NOMO-1 treated with dmso at 0.1 percent for 144 hours (cell line): ENCODE results near the gene MTX2.
A peak's percentile ranks its signal among the peaks of the same experiment; 100 is the strongest.

Experiments used
- DNase-seq: peaks from one replicate; lab custom pipeline; 2025; ENCODE audit not compliant: unreplicated experiment; lab: John Stamatoyannopoulos, UW

The MTX2 gene

GRCh38 chr2:176269319-176270099 is at the start of gene MTX2:
TSS of gene MTX2 (plus strand) at chr2:176269442. CDS start at chr2:176269630, 188 bp downstream.
- peak; percentile 65 for DNase-seq

DNA sequence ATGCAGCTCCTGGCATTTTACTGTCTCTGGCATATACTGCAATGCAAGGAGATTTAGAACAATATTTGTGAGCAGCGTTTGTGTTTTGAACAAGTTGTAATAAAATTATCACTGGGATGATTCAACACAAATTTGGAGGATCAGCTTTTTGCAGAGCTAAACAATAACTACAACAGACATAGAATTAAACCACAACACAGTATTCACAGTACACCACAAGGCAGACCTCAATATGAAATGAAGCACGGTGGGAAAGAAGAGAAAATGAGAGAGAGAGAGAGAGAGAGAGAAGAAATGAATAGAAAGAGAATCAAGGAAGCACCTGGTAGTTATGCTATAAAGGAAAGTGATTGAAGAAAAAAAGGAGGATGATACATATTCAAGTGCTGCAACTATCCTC is 41.4 kb upstream of the MTX2 start:
- DNase-seq = no peak

GRCh38 chr2:176234156-176234555 is 35.1 kb upstream of the MTX2 start:
- DNase-seq = no peak

DNA sequence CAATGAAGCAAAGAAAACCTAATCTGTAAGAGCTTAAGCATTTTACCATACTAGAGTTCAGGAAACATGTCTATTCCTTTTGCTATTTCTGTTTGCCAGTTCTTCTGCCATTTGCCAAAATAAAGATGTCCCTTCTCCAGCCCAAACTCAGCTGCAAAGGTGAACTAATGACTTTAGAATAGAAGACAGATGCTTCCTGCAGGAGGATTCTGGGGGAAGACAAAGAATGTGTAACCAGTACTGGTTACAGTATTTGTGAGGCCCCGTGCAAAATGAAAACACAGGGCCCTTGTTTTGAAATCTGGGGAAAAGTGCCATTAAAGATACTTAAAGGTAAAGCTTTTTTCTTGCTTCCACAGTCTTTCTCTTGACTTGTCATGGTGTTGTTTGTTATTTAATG is 34.3 kb upstream of the MTX2 start:
- DNase-seq = no peak

DNA sequence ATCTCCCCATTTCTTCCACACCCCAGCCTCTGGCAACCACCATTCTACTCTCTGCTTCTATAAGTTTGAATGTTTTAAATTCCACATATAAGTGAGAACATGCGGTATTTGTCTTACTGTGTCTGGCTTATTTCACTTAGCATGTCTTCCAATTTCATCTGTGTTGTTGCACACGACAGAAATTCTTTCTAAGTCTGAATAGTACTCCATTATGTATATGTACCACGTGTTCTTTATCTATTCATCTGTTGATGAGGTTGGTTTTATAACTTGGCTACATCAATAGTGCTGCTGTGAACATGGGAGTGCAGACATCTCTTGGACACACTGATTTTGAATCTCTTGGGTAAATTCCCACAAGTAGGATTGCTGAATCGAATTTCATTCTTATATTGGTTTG is 31.8 kb upstream of the MTX2 start:
- no peak for DNase-seq

- DNase-seq = no peak
These were observed 30.2 kb upstream of the MTX2 start for GRCh38 chr2:176239031-176239430.

DNA sequence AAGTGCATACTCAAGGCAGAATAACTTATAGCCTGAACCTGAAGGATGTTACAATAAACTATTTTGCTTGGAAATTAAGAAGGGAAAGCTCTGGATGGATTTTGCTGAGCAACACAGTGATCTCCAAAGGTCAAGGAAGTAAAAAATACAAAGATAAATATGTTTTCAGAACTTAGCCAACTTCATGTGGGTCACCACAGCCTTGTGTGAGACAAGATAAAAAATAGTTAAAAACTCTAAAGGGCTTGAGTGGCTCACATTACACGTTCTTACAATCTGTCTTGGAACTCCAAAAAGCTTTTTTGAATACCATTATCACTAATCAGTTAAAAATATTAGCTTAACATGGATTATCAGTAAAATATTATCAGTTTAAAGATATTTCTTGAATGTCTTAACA is 28.9 kb upstream of the MTX2 start:
- DNase-seq = no peak

- no peak for DNase-seq
These were observed 27.0 kb upstream of the MTX2 start for GRCh38 chr2:176242276-176242675.

- no peak for DNase-seq
These were observed 22.9 kb upstream of the MTX2 start for GRCh38 chr2:176246331-176246730.

GRCh38 chr2:176247859-176248258 is 21.4 kb upstream of the MTX2 start:
- no peak for DNase-seq

- no peak for DNase-seq
These were observed 17.3 kb upstream of the MTX2 start for GRCh38 chr2:176251928-176252327.

DNA sequence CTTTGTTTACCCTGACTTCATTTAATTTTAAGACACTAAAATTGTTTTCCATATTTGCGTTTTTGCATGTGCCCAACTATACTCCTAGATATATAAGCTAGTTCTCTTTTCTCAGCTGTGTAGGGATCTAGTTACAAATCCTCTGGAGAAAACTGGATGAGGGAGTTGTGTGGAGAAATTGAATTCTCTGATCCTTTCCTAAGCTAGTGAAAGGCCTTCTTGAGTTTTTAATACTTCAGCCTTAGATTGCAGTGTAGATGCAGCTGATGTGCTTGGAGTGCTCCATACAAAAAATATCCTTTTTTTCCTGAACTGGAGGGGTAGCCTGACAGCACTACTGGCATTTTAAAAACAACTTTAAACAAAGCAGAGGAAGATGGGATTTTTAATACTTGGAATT is 8.6 kb upstream of the MTX2 start:
- no peak for DNase-seq

DNA sequence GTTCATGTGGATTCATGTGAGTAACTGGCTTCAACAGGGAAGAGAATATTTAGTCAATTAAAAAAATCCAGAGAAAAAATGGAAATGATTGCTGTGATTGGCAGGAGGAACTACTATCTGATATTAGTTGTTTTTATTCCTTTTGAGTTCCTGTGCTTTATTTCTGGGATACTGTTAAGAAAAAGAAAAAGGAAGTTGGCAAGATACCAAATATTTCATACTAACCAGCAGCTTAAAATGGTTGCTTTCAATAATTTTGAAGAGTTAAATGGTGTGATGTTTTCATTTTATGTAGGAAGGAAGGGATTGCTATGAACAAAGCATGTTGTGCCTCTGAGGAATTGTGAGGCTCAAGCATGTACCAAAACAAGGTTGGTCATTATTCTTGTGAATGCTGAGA is 8.1 kb upstream of the MTX2 start:
- DNase-seq = no peak

DNA sequence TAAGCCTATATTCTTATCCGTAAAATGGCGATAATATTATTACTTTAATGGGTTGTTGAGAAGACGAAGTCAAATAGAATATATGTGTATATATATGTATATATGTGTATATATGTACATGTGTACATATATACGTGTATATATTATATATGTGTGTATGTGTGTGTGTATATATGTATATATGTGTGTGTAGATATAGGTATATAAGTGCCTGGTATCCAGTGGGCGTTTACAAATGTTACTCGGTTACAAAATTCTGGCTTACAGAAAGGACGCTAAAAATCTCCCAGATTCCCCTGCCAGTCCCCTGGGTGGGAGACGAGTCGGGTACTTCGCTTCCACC is 295 bp upstream of the MTX2 start:
- no peak for DNase-seq

- DNase-seq = no peak
These were observed 983 bp downstream of the MTX2 start for GRCh38 chr2:176270100-176270750.

DNA sequence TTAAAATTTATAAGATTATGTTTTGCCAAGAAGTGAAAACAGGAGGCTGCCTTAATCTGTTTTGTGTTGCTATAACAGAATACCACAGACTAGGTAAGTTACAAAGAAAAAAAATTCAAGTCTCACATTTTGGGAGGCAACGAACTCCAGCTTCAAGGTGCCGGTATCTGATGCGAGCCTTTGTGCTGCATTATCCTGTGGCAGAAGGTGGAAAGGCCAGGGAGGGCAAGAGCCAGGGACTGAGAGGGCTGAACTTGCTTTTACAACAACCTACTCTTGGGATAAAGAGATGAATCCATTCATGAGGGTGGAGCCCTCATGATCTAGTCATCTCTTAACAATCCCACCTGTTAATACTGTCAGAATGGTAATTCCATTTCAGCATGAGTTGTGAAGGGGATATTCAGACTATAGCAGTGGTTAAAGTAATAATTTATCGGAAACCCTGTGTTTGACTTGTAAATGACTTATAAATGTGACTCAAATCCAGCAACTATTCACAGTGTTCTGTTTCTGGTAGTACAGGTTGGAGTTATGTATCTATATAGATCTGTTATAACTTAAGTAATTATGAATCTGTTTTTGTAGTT is 3.7 kb downstream of the MTX2 start:
- no peak for DNase-seq

DNA sequence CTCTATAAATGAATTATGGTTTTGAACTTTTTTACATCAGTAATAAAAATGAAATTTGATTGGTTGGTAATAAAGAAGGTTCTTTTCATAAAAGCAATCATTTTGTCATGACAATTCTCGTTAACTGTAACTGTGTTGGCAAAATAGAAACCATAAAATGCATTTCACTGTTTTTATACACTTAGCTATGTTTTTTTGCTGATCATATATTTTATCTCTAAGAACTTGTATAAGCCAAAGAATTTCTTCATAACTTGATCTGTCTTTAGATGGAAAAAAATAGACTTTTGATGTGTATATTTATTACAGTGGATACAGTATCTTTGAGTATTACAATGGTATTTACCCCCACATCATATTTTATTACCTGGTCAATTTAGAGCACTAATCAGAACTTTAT is 9.7 kb downstream of the MTX2 start:
- no peak for DNase-seq

- no peak for DNase-seq
These were observed 10.9 kb downstream of the MTX2 start for GRCh38 chr2:176280156-176280555.

DNA sequence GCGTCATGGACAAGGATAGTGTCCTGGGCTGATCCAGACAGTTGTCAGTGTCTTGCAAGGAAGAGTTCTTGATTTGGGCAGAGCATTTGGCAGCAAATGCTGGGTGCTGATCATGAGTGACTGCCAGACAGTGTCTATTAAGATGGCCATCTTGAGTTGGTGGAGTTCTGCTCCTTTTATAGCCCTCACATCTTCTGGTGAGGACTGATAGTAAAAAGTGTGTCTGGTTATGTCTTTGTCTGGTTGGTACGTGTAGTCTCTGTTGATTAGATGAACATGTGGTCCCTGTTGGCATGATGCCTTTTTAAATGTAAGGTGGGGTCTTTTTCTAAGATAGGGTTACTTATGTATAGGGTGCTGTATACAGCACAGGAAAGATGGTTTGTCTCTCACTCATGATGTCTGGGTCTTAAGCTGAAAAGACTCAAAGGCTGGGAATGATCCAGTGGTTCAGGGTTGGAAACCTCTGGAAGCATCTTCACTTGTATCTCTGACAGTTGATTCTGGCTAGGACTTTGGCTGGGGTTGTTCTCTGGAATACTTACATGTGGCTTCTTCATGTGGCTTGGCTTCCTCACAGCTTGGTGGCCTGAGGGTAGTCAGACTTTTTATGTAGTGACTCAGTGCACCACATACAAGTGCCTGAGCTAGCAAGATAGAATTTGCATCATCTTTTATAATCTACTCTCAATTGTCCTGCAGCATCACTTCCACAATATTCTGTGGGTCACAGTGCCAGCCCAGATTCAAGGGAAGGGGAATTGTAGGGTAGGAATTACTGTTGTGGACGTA is 11.8 kb downstream of the MTX2 start:
- no peak for DNase-seq

DNA sequence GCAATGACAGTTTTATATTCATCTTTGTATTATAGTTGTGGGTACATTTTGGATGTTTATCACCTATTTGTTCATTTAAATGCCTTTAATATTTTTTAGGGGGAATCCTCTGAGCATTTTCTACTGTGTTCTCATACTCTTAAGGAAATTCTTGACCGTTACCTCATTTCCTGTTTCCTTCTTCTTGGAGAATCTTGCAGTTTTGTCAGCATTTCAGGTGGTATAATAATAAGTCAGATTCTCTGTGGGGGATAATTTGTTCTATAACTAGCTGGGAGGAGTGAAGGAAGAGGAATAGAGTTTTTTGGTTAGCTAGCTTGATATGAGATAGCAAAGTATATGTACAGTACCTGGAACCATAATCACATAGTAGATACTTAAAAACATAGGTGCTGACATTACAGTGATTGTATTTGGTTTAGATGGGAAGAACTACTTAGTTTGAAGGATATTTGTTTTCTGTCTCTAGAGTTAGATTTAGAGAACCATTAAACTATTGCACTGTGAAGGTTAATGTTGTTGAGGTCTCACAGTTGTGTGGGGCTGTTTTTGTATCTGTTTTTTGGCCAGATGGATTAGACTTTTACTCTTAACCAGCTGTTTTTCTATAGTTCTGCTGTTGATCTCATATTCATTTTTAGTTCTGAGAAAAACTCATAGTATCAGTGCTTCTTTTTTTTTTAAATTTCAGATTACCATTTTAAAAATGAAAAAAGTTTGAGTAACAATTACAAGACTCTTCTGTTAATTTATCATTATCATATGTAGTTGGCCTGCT is 14.2 kb downstream of the MTX2 start:
- no peak for DNase-seq

- DNase-seq = no peak
These were observed 15.3 kb downstream of the MTX2 start for GRCh38 chr2:176284461-176285049.
